Fibroblast of mammary gland (primary cell): ENCODE data around the gene NPHP1.

Experiments
- DNase-seq: peaks from one replicate; pipeline ENCODE4 v3.0.0-alpha.2; 2010; ENCODE audit warnings: low read depth
- H3K4me3 ChIP-seq: 2 replicates; pipeline ENCODE4 v1.5.1; 2011; ENCODE audit warnings: low read depth, mild to moderate bottlenecking, low read length, moderate library complexity; ENCODE audit not compliant: control insufficient read depth
- CTCF ChIP-seq: conservative IDR thresholded peaks from 2 replicates; pipeline ENCODE4 v1.5.1; 2011; ENCODE audit warnings: low read depth, low read length, inconsistent platforms; ENCODE audit not compliant: control insufficient read depth, insufficient read depth

The NPHP1 gene

GRCh38 chr2:110105608-110106467, 99.0 kb downstream of the NPHP1 start:
- DNase-seq, result peak; percentile 73
- no peak overlapping the region for H3K4me3 ChIP-seq
- no peak for TF ChIP-seq CTCF

GRCh38 chr2:110105183-110105582, 99.6 kb downstream of the NPHP1 start:
- no peak overlapping the region for H3K4me3 ChIP-seq
- no peak for DNase-seq
- TF ChIP-seq CTCF, result no peak

GRCh38 chr2:110104025-110104771, 100.6 kb downstream of the NPHP1 start:
- no peak for TF ChIP-seq CTCF
- no peak overlapping the region for H3K4me3 ChIP-seq
- DNase-seq, result no peak

- DNase-seq, result no peak
- H3K4me3 ChIP-seq, result no peak overlapping the region
- no peak for TF ChIP-seq CTCF
Measured at GRCh38 chr2:110103061-110103961, 101.5 kb downstream of the NPHP1 start.

- no peak overlapping the region for H3K4me3 ChIP-seq
- peak; percentile 62 for DNase-seq
- TF ChIP-seq CTCF, result no peak
Measured at GRCh38 chr2:110101901-110102803, 102.7 kb downstream of the NPHP1 start.
